B cell (primary cell): Measurements from ENCODE around the gene PRKAA2. TPM values are rescaled to one million over a fixed set of nuclear protein-coding genes. Genes with fewer than 3 reads are reported as not detected.

Experiments
- ATAC-seq: fragments of 200-7000 bp; cut with Tn5 transposase; one replicate; pipeline ENCODE4 v1.10.0; 2021; ENCODE audit warnings: low read depth, mild to moderate bottlenecking, moderate number of reproducible peaks, moderate library complexity
- CTCF ChIA-PET: fragments of 350-600 bp; sonication (Branson Sonifier 250); formaldehyde crosslinking; loops from one replicate; lab custom pipeline; 2021; ENCODE audit warnings: antibody characterized with exemption, inconsistent platforms; lab: Charles Lee
- POLR2A ChIA-PET: fragments of 350-600 bp; sonication (Branson Sonifier 250); formaldehyde crosslinking; loops from one replicate; lab custom pipeline; 2021; ENCODE audit warnings: antibody characterized with exemption; lab: Charles Lee
- DNase-seq: peaks from one replicate; pipeline ENCODE4 v3.0.0; 2013
- H2AFZ ChIP-seq: 2 replicates; pipeline ENCODE4 v1.6.1; 2012; ENCODE audit warnings: mild to moderate bottlenecking, low read depth, low read length; ENCODE audit not compliant: insufficient read depth, poor library complexity, severe bottlenecking
- H3K27ac ChIP-seq, 2 donors: 1 replicate in 1 of 2; 2 replicates in 1 of 2; pipeline ENCODE4 v1.5.1; 2012 to 2013; ENCODE audit warnings: low read length in 2 of 2, mild to moderate bottlenecking in 2 of 2, moderate library complexity in 1 of 2
- H3K27me3 ChIP-seq, 4 experiments: fragments of 200-600 bp in 1 of 4; sonication (generic) in 1 of 4; replicated peaks in 1 of 4; 1 replicate in 2 of 4; 2 replicates in 2 of 4; pipeline versions ENCODE4 v1.6.1 to v1.7.0; 2013 to 2016; ENCODE audit warnings: low read length in 3 of 4, mild to moderate bottlenecking in 2 of 4, mixed read lengths in 1 of 4, moderate library complexity in 1 of 4; ENCODE audit not compliant: insufficient read depth in 4 of 4, control insufficient read depth in 3 of 4; ENCODE audit errors: control extremely low read depth in 1 of 4
- H3K36me3 ChIP-seq, 2 experiments: replicated peaks in 1 of 2; 1 replicate in 1 of 2; 2 replicates in 1 of 2; pipeline versions ENCODE4 v1.6.1 to v1.7.1; 2013; ENCODE audit warnings: low read length in 1 of 2; ENCODE audit not compliant: insufficient read depth in 2 of 2, control insufficient read depth in 1 of 2; ENCODE audit errors: control extremely low read depth in 1 of 2, extremely low read depth in 1 of 2
- H3K4me1 ChIP-seq, 2 donors: fragments of 200-600 bp in 1 of 2; sonication (generic) in 1 of 2; 1 replicate in 1 of 2; 2 replicates in 1 of 2; pipeline versions ENCODE4 v1.5.1 to v1.6.1; 2013 to 2017; ENCODE audit warnings: low read length in 2 of 2; ENCODE audit not compliant: control insufficient read depth in 2 of 2, insufficient read depth in 2 of 2
- H3K4me2 ChIP-seq: replicated peaks from 2 replicates; pipeline ENCODE3; 2012; ENCODE audit warnings: mild to moderate bottlenecking, low read depth, low read length; ENCODE audit not compliant: poor library complexity, severe bottlenecking
- H3K4me3 ChIP-seq, 5 experiments: fragments of 200-600 bp in 1 of 5; sonication (generic) in 1 of 5; 1 replicate in 3 of 5; 2 replicates in 2 of 5; pipeline versions ENCODE4 v1.5.1 to v1.7.0; 2011 to 2016; ENCODE audit warnings: low read length in 4 of 5, mild to moderate bottlenecking in 4 of 5, low read depth in 2 of 5, control low read depth in 1 of 5, moderate library complexity in 1 of 5; ENCODE audit not compliant: insufficient read depth in 1 of 5; ENCODE audit errors: control extremely low read depth in 1 of 5, extremely low read depth in 1 of 5
- H3K79me2 ChIP-seq: fragments of 200-600 bp; sonication (generic); one replicate; pipeline ENCODE4 v1.6.0; 2016; ENCODE audit warnings: low read length; ENCODE audit not compliant: control insufficient read depth, insufficient read depth
- H3K9ac ChIP-seq: fragments of 200-600 bp; sonication (generic); 2 replicates; pipeline ENCODE4 v1.6.1; 2017; ENCODE audit warnings: mild to moderate bottlenecking, low read length, moderate library complexity
- H3K9me3 ChIP-seq, 3 donors: one replicate each; pipeline versions ENCODE4 v1.6.1 to v1.7.1; 2013; ENCODE audit warnings: low read length in 2 of 3; ENCODE audit not compliant: control insufficient read depth in 2 of 3, insufficient read depth in 1 of 3; ENCODE audit errors: control extremely low read depth in 1 of 3
- H4K20me1 ChIP-seq: 2 replicates; pipeline ENCODE4 v1.6.0; 2012; ENCODE audit warnings: mild to moderate bottlenecking, low read length; ENCODE audit not compliant: insufficient read depth, control insufficient read depth, poor library complexity, severe bottlenecking
- H3K27ac Mint-ChIP-seq: one replicate; pipeline ENCODE4 v1.8.0; 2021; ENCODE audit warnings: mixed read lengths
- H3K27me3 Mint-ChIP-seq: one replicate; pipeline ENCODE4 v1.8.0; 2021; ENCODE audit warnings: mixed read lengths
- H3K4me1 Mint-ChIP-seq: one replicate; pipeline ENCODE4 v1.8.0; 2021; ENCODE audit warnings: mixed read lengths
- H3K4me3 Mint-ChIP-seq: one replicate; pipeline ENCODE4 v1.8.0; 2021; ENCODE audit warnings: mixed read lengths
- H3K9me3 Mint-ChIP-seq: one replicate; pipeline ENCODE4 v1.8.0; 2022; ENCODE audit warnings: mixed read lengths; ENCODE audit not compliant: insufficient read depth
- CTCF ChIP-seq: fragments of 200-600 bp; IDR thresholded peaks from one replicate; pipeline ENCODE4 v1.8.0; 2022; ENCODE audit warnings: antibody characterized with exemption, mild to moderate bottlenecking
- EZH2 ChIP-seq: IDR thresholded peaks from 2 replicates; pipeline ENCODE4 v1.6.1; 2012; ENCODE audit warnings: borderline replicate concordance, low read depth, mild to moderate bottlenecking, moderate library complexity, low read length; ENCODE audit not compliant: insufficient read depth, poor library complexity, severe bottlenecking
- WGBS: methylation state at CpG from one replicate; pipeline ENCODE4 v1.1.5; 2013; ENCODE audit warnings: missing lambda C conversion rate; ENCODE audit not compliant: insufficient coverage; 5-methylcytosine and 5-hydroxymethylcytosine counted together
- intact Hi-C: fragments of 100-400 bp; cut with micrococcal nuclease; formaldehyde crosslinking; loops from one replicate; pipeline ENCODE4 v1.10.0; 2022
- polyA plus RNA-seq: library from polyadenylated mRNA; depleted of rRNA; stranded (reverse); fragments of >200 nt; gene quantifications from 2 replicates; pipeline ENCODE4 v1.2.3, GENCODE V29; 2012
- total RNA-seq, 2 donors: library from RNA; stranded (reverse); fragments of 120-200 nt in 1 of 2; gene quantifications; 1 replicate in 1 of 2; 2 replicates in 1 of 2; pipeline versions ENCODE4 v1.2.3 to v1.2.4, GENCODE V29; 2013 to 2022

The PRKAA2 gene
- total and polyA plus RNA-seq, 2 donors (not counting 1 experiment from before 2014, with no cell fraction given), result not detected

GRCh38 chr1:56710646-56711045 lies 65.5 kb downstream of the PRKAA2 start:
- ATAC-seq, result no peak
- Histone ChIP-seq H3K4me2 (no peak overlapping the region), H3K27ac (no peak overlapping the region), H3K4me1 (no peaks in the 10 kb centered on the region), H3K4me3 (no peak overlapping the region), H3K9me3 (no peaks in the 10 kb centered on the region), H3K79me2 (no peaks in the 10 kb centered on the region), H3K27me3 (peaks cover 0 to 3% (median 0%) of the 10 kb centered on the region in 4 experiments), H2AFZ (no peak overlapping the region), H4K20me1 (no peaks in the 10 kb centered on the region), H3K36me3 (no peaks in the 10 kb centered on the region), H3K9ac (no peak overlapping the region)
- intact Hi-C loops, result no loop called here
- Mint-ChIP-seq H3K4me1 (no peaks in the 10 kb centered on the region), H3K4me3 (no peak overlapping the region), H3K9me3 (no peaks in the 10 kb centered on the region), H3K27me3 (peaks cover 25% of the 10 kb centered on the region), H3K27ac (no peak overlapping the region)
- ChIA-PET CTCF (interaction anchor here (1.2 to 5.3 kb wide), 5 partner anchors 41 to 1766 kb away, joined by 4 to 56 read pairs (median 6); no protein-coding TSS in a partner anchor), POLR2A (no interaction called here)
- DNase-seq, result no peak
- TF ChIP-seq CTCF, result no peak
- no peak for TF ChIP-seq EZH2

GRCh38 chr1:56712150-56712549 lies 67.0 kb downstream of the PRKAA2 start:
- Histone ChIP-seq H3K79me2 (no peaks in the 10 kb centered on the region), H2AFZ (no peak overlapping the region), H4K20me1 (no peaks in the 10 kb centered on the region), H3K4me3 (no peak overlapping the region), H3K4me2 (no peak overlapping the region), H3K36me3 (no peaks in the 10 kb centered on the region), H3K9me3 (no peaks in the 10 kb centered on the region), H3K27me3 (peaks cover 0 to 3% (median 0%) of the 10 kb centered on the region in 4 experiments), H3K27ac (no peak overlapping the region), H3K4me1 (no peaks in the 10 kb centered on the region), H3K9ac (no peak overlapping the region)
- H3K4me3 Mint-ChIP-seq, result no peak overlapping the region
- H3K27ac Mint-ChIP-seq, result no peak overlapping the region
- TF ChIP-seq CTCF (no peak), EZH2 (no peak)
- ChIA-PET POLR2A (no interaction called here), CTCF (interaction anchor here (5.3 kb wide), 1 partner anchor 1428 kb away, joined by 56 read pairs; no protein-coding TSS in a partner anchor)
- WGBS, result no CpG with 5 or more reads among the region's 1 CpG
- intact Hi-C loops, result no loop called here
- no peaks in the 10 kb centered on the region for H3K4me1 Mint-ChIP-seq
- peaks cover 22% of the 10 kb centered on the region for H3K27me3 Mint-ChIP-seq
- ATAC-seq (no peak), DNase-seq (no peak)
- no peaks in the 10 kb centered on the region for H3K9me3 Mint-ChIP-seq
